Heart left ventricle (tissue), 16 donors: Measurements from ENCODE around the gene DCAKD. TPM values are rescaled to one million over a fixed set of nuclear protein-coding genes. Genes with fewer than 3 reads are reported as not detected.

ENCODE experiments used
- ATAC-seq, 4 donors: fragments of 200-7000 bp; cut with Tn5 transposase; one replicate each; pipeline ENCODE4 v1.9.1; 2020 to 2022; ENCODE audit warnings: moderate library complexity in 4 of 4, mild to moderate bottlenecking in 3 of 4, moderate number of reproducible peaks in 1 of 4
- DNase-seq, 5 donors: peaks; one replicate each; pipeline ENCODE4 v3.0.0-alpha.2; 2020
- H3K27ac ChIP-seq, 12 donors: fragments of 200-600 bp; sonication (generic) in 4 of 12; one replicate each; pipeline versions ENCODE4 v1.5.0 to v1.8.0; 2016 to 2022; ENCODE audit warnings: mild to moderate bottlenecking in 2 of 12
- H3K27me3 ChIP-seq, 9 donors: fragments of 200-600 bp; sonication (generic) in 2 of 9; one replicate each; pipeline versions ENCODE4 v1.5.1 to v1.8.0; 2016 to 2022; ENCODE audit warnings: mild to moderate bottlenecking in 3 of 9
- H3K36me3 ChIP-seq, 9 donors: fragments of 200-600 bp; sonication (generic) in 2 of 9; one replicate each; pipeline versions ENCODE4 v1.5.0 to v1.8.0; 2018 to 2022; ENCODE audit warnings: mild to moderate bottlenecking in 2 of 9
- H3K4me1 ChIP-seq, 12 donors: fragments of 200-600 bp; sonication (generic) in 4 of 12; one replicate each; pipeline versions ENCODE4 v1.5.0 to v1.8.0; 2016 to 2022; ENCODE audit warnings: mild to moderate bottlenecking in 3 of 12
- H3K4me3 ChIP-seq, 12 donors: fragments of 200-600 bp; sonication (generic) in 4 of 12; one replicate each; pipeline versions ENCODE4 v1.5.0 to v1.8.0; 2017 to 2022; ENCODE audit warnings: mild to moderate bottlenecking in 9 of 12, moderate library complexity in 4 of 12
- H3K9me3 ChIP-seq, 12 donors: fragments of 200-600 bp; sonication (generic) in 4 of 12; one replicate each; pipeline versions ENCODE4 v1.5.0 to v1.8.0; 2016 to 2022; ENCODE audit warnings: mild to moderate bottlenecking in 1 of 12
- CTCF ChIP-seq, 12 donors: fragments of 200-600 bp; sonication (generic) in 4 of 12; IDR thresholded peaks; one replicate each; pipeline versions ENCODE4 v1.5.0 to v1.8.0; 2018 to 2022; ENCODE audit warnings: antibody characterized with exemption in 12 of 12, mild to moderate bottlenecking in 5 of 12
- POLR2A ChIP-seq, 2 donors: fragments of 450-650 bp; IDR thresholded peaks; one replicate each; pipeline ENCODE4 v1.6.1; 2017; ENCODE audit warnings: antibody characterized with exemption in 2 of 2, mild to moderate bottlenecking in 2 of 2, moderate library complexity in 2 of 2
- WGBS, 4 donors: extraction: QIAGEN DNeasy Blood & Tissue Kit in 2 of 4; methylation state at CpG; one replicate each; pipeline versions ENCODE4 v1.1.5 to v1.1.7; 2013 to 2018; 5-methylcytosine and 5-hydroxymethylcytosine counted together
- intact Hi-C, 10 donors: fragments of 100-400 bp; cut with DNase I; formaldehyde crosslinking; loops; one replicate each; pipeline versions ENCODE4 v1.11.1 to v1.14.2; 2022
- polyA plus RNA-seq, 2 donors: library from polyadenylated mRNA; stranded (reverse); fragments of 200-250 nt; gene quantifications; one replicate each; pipeline ENCODE4 v1.2.3, GENCODE V29; 2013
- total RNA-seq, 9 donors: library from RNA; depleted of rRNA in 2 of 9; stranded (reverse); fragments of >200 nt in 2 of 9; fragmentation: NEBNext Ultra II Directional in 3 of 9; extraction: Animal tissue kit (Norgen Biotek cat#: 25700) in 3 of 9; gene quantifications; one replicate each; pipeline versions ENCODE4 v1.1.0 to v1.2.4, GENCODE V29; 2016 to 2023
- donor health status: ischemic (EF 13 %, LVEDD 7.1; RV severe dilation, severe dysfunction).
- donor health status: healthy with polysubstance abuse.
- donor health status: DM: no; HTN: yes; CAD: no.
- donor health status: DM: no; HTN: no; CAD: no.
- donor health status: ischemic (EF 25% LVEDD 6.9; RV normal size, moderate dysfunction).
- donor health status: ischemic (EF 25% LVEDD 5.7; RV mildly dilated, moderate dysfunction).
- donor health status: healthy.
- donor health status: DM: yes; HTN: yes; CAD: no.
- donor health status: ischemic (EF 35%, LVEDD 5.7; RV mildly dilated, moderate dysfunction).
- donor health status: nonischemic (EF 11% LVEDD 7.7; RV severe dilation, severe dysfunction).
- donor health status: DM: yes; HTN: yes; CAD: no.
- donor health status: PGD.
- donor health status: ischemic (EF 29% LVEDD 5.4; RV normal size, mild dysfunction).
- donor health status: nonischemic (EF 23%, LVEDD 6.1; RV moderate dilation, normal function).

The DCAKD gene
- total and polyA plus RNA-seq, 11 donors, result 15.3 to 60.9 (median 32.4) TPM

- no peaks in the 10 kb centered on the region for H3K27me3 ChIP-seq
- ATAC-seq (no peak), DNase-seq (no peak)
- H3K4me1 ChIP-seq, result peaks cover 13 to 52% (median 30%) of the 10 kb centered on the region in 12 donors
- WGBS, 4 donors, result 87 to 94% (median 91%) methylated on average over 10 to 11 of the region's 11 CpGs
- TF ChIP-seq POLR2A (IDR thresholded peaks at IDR 0.05) (no peak), CTCF (IDR thresholded peaks at IDR 0.05) (no peak)
- no peaks in the 10 kb centered on the region for H3K9me3 ChIP-seq
- intact Hi-C loops, result loop anchor here in 6 of 10 donors (2.0 to 10.0 kb wide), 7 partner anchors 37 to 317 kb away; partner anchors contain the start of gene GFAP (in 1 of the 6)
- peak overlapping the region; percentile 70 to 97 (median 88) for H3K27ac ChIP-seq
- no peak overlapping the region for H3K4me3 ChIP-seq
- H3K36me3 ChIP-seq, result peaks cover 0 to 95% (median 87%) of the 10 kb centered on the region in 9 donors
These were observed 40.5 kb upstream of the DCAKD start for GRCh38 chr17:45091778-45092425.

GRCh38 chr17:45090711-45091110 is 39.3 kb upstream of the DCAKD start:
- no peak for DNase-seq
- intact Hi-C loops, result loop anchor here in 5 of 10 donors (5.0 to 10.0 kb wide), 6 partner anchors 66 to 316 kb away; partner anchors contain the start of gene GFAP (in 1 of the 5)
- Histone ChIP-seq H3K9me3 (no peaks in the 10 kb centered on the region), H3K36me3 (peaks cover 0 to 95% (median 87%) of the 10 kb centered on the region in 9 donors), H3K4me1 (peaks cover 13 to 51% (median 30%) of the 10 kb centered on the region in 12 donors), H3K27ac (peak overlapping the region in 1 of 12 donors; percentile 93), H3K27me3 (no peaks in the 10 kb centered on the region), H3K4me3 (no peak overlapping the region)
- WGBS, 4 donors, result 84 to 93% (median 88%) methylated on average over 3 of the region's 3 CpGs
- TF ChIP-seq POLR2A (IDR thresholded peaks at IDR 0.05) (no peak), CTCF (IDR thresholded peaks at IDR 0.05) (no peak)
- no peak for ATAC-seq

GRCh38 chr17:45088741-45089140 is 37.3 kb upstream of the DCAKD start:
- no peak overlapping the region for H3K4me3 ChIP-seq
- intact Hi-C loops, result no loop called here
- H3K9me3 ChIP-seq, result no peaks in the 10 kb centered on the region
- ATAC-seq, result no peak
- peaks cover 0 to 95% (median 87%) of the 10 kb centered on the region in 9 donors for H3K36me3 ChIP-seq
- 78 to 89% (median 84%) methylated on average over 3 of the region's 3 CpGs for WGBS, 4 donors
- no peak for DNase-seq
- TF ChIP-seq CTCF (IDR thresholded peaks at IDR 0.05), result no peak
- no peak for TF ChIP-seq POLR2A (IDR thresholded peaks at IDR 0.05)
- H3K4me1 ChIP-seq, result peaks cover 13 to 42% (median 26%) of the 10 kb centered on the region in 12 donors
- no peaks in the 10 kb centered on the region for H3K27me3 ChIP-seq
- H3K27ac ChIP-seq, result peak overlapping the region in 4 of 12 donors; percentile 20 to 56 (median 48)

- Histone ChIP-seq H3K9me3 (no peaks in the 10 kb centered on the region), H3K4me3 (no peak overlapping the region), H3K27ac (peak overlapping the region in 10 of 12 donors; percentile 7 to 76 (median 40)), H3K4me1 (peaks cover 8 to 34% (median 19%) of the 10 kb centered on the region in 12 donors), H3K36me3 (peaks cover 0 to 97% (median 90%) of the 10 kb centered on the region in 9 donors), H3K27me3 (no peaks in the 10 kb centered on the region)
- DNase-seq, result no peak
- no peak for TF ChIP-seq POLR2A (IDR thresholded peaks at IDR 0.05)
- no peak for TF ChIP-seq CTCF (IDR thresholded peaks at IDR 0.05)
- 88 to 93% (median 90%) methylated on average over 5 of the region's 5 CpGs for WGBS, 4 donors
- intact Hi-C loops, result no loop called here
- ATAC-seq, result no peak
These were observed 36.5 kb upstream of the DCAKD start for GRCh38 chr17:45087978-45088377.
